Hepatocyte (in vitro differentiated cells): ENCODE data around the gene PAPOLG. TPM values are rescaled to one million over a fixed set of nuclear protein-coding genes. Genes with fewer than 3 reads are reported as not detected.
A peak's percentile ranks its signal among the peaks of the same experiment; 100 is the strongest.

Experiments used
- DNase-seq: peaks from one replicate; pipeline ENCODE4 v3.0.0-alpha.2; 2016; ENCODE audit warnings: low spot score
- H2AFZ ChIP-seq: fragments of 200-600 bp; sonication (generic); 2 replicates; pipeline ENCODE4 v1.6.0; 2016; ENCODE audit warnings: antibody characterized with exemption, mild to moderate bottlenecking
- H3K27ac ChIP-seq: fragments of 200-600 bp; sonication (generic); 2 replicates; pipeline ENCODE4 v1.5.1; 2016; ENCODE audit warnings: mild to moderate bottlenecking
- H3K27me3 ChIP-seq: fragments of 200-600 bp; sonication (generic); 2 replicates; pipeline ENCODE4 v1.6.1; 2016
- H3K36me3 ChIP-seq: fragments of 200-600 bp; sonication (generic); replicated peaks from 2 replicates; pipeline ENCODE4 v1.5.1; 2016; ENCODE audit warnings: low read depth; ENCODE audit not compliant: insufficient read depth
- H3K4me1 ChIP-seq: fragments of 200-600 bp; sonication (generic); 2 replicates; pipeline ENCODE4 v1.5.1; 2016; ENCODE audit warnings: mild to moderate bottlenecking, moderate library complexity; ENCODE audit not compliant: insufficient read depth
- H3K4me2 ChIP-seq: fragments of 200-600 bp; sonication (generic); 2 replicates; pipeline ENCODE4 v1.6.0; 2016
- H3K4me3 ChIP-seq: fragments of 200-600 bp; sonication (generic); 2 replicates; pipeline ENCODE4 v1.5.1; 2016; ENCODE audit warnings: mild to moderate bottlenecking
- H3K79me2 ChIP-seq: fragments of 200-600 bp; sonication (generic); 2 replicates; pipeline ENCODE4 v1.6.0; 2017; ENCODE audit warnings: mild to moderate bottlenecking
- H3K9me2 ChIP-seq: fragments of 200-600 bp; sonication (generic); replicated peaks from 2 replicates; pipeline ENCODE4 v1.6.0; 2017; ENCODE audit warnings: mild to moderate bottlenecking; ENCODE audit not compliant: insufficient read depth
- H3K9me3 ChIP-seq: fragments of 200-600 bp; sonication (generic); 2 replicates; pipeline ENCODE4 v1.5.1; 2016; ENCODE audit warnings: low read depth, mild to moderate bottlenecking
- H4K20me1 ChIP-seq: fragments of 200-600 bp; sonication (generic); 2 replicates; pipeline ENCODE4 v1.6.0; 2016; ENCODE audit warnings: mild to moderate bottlenecking; ENCODE audit not compliant: insufficient read depth, poor library complexity, severe bottlenecking
- CTCF ChIP-seq: fragments of 200-600 bp; sonication (generic); IDR thresholded peaks from 2 replicates; pipeline ENCODE4 v1.5.1; 2016; ENCODE audit warnings: antibody characterized with exemption, mild to moderate bottlenecking; ENCODE audit not compliant: poor library complexity
- EZH2 ChIP-seq: fragments of 200-600 bp; sonication (generic); IDR thresholded peaks from 2 replicates; pipeline ENCODE4 v1.6.1; 2016; ENCODE audit warnings: antibody characterized with exemption, mild to moderate bottlenecking, borderline replicate concordance
- EZH2phosphoT487 ChIP-seq: fragments of 200-600 bp; sonication (generic); IDR thresholded peaks from one replicate; pipeline ENCODE4 v1.6.1; 2018; ENCODE audit warnings: antibody characterized with exemption, mild to moderate bottlenecking, low read depth, moderate library complexity; ENCODE audit not compliant: unreplicated experiment, severe bottlenecking
- WGBS: methylation state at CpG from one replicate; pipeline ENCODE4 v1.1.6; 2016; ENCODE audit warnings: low lambda C conversion rate; ENCODE audit errors: missing lambda C conversion rate; 5-methylcytosine and 5-hydroxymethylcytosine counted together
- polyA plus RNA-seq: library from polyadenylated mRNA; unstranded; fragments of >200 nt; fragmentation: Nextera tagmentation; extraction: Ambion mirVana; gene quantifications from 2 replicates; pipeline ENCODE4 v1.2.1, GENCODE V29; 2016
- total RNA-seq: library from RNA; depleted of rRNA; stranded (reverse); fragments of >200 nt; gene quantifications from 2 replicates; pipeline ENCODE4 v1.2.3, GENCODE V29; 2014

Gene PAPOLG
- total and polyA plus RNA-seq, 2 experiments from 2014 or later, result 3.4 to 13.5 TPM

GRCh38 chr2:60793169-60793568 is 37.1 kb downstream of the PAPOLG start:
- TF ChIP-seq EZH2phosphoT487, result no peak
- no peak for TF ChIP-seq CTCF
- TF ChIP-seq EZH2, result no peak
- Histone ChIP-seq H3K79me2 (no peaks in the 10 kb centered on the region), H3K9me2 (no peaks in the 10 kb centered on the region), H3K9me3 (no peaks in the 10 kb centered on the region), H2AFZ (no peak overlapping the region), H3K4me2 (no peak overlapping the region), H3K27ac (no peak overlapping the region), H3K36me3 (no peaks in the 10 kb centered on the region), H3K27me3 (no peaks in the 10 kb centered on the region), H3K4me3 (no peak overlapping the region), H3K4me1 (no peaks in the 10 kb centered on the region), H4K20me1 (no peaks in the 10 kb centered on the region)
- WGBS, result 100% methylated on average over 2 of the region's 2 CpGs
- DNase-seq, result no peak

DNA sequence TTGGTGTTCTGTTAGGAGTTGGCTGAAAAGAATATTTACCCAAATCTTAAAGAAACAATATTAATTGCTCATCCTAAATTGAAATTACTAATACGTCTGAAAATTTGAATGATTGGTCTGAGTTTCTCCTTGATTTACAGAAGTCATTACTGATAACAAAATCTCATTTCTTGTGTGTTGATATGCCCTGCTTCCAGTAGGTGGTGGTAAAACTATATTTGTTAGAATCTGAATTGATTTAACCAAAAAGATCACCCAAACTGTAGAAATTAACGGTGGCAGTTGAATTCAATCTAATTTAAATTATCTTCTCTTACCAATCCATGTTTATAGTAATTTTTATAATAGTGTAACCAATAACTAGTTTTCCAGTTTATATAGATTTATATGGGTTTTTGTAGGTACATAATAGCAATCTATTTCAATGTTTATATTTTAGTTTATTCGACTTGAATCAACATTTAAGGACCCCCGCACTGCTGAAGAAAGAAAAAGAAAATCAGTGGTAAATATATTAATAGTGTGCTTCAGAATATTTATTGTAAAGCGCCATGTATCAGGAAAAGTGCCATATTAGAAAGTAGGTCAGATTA is 38.3 kb downstream of the PAPOLG start:
- DNase-seq, result no peak
- H3K9me3 ChIP-seq, result no peaks in the 10 kb centered on the region
- no peak overlapping the region for H3K4me2 ChIP-seq
- no peaks in the 10 kb centered on the region for H3K9me2 ChIP-seq
- TF ChIP-seq CTCF (peak; percentile 64), EZH2 (no peak)
- 85% methylated on average over 5 of the region's 5 CpGs for WGBS
- H3K27ac ChIP-seq, result no peak overlapping the region
- no peak overlapping the region for H2AFZ ChIP-seq
- no peaks in the 10 kb centered on the region for H4K20me1 ChIP-seq
- H3K4me1 ChIP-seq, result no peaks in the 10 kb centered on the region
- H3K4me3 ChIP-seq, result no peak overlapping the region
- no peaks in the 10 kb centered on the region for H3K36me3 ChIP-seq
- H3K27me3 ChIP-seq, result no peaks in the 10 kb centered on the region
- H3K79me2 ChIP-seq, result no peaks in the 10 kb centered on the region

GRCh38 chr2:60796573-60797509 is 40.8 kb downstream of the PAPOLG start:
- no peaks in the 10 kb centered on the region for H3K4me1 ChIP-seq
- DNase-seq, result no peak

More at GRCh38 chr2:60796573-60797509, 40.8 kb downstream of the PAPOLG start:
- no peak overlapping the region for H3K27ac ChIP-seq
- no peaks in the 10 kb centered on the region for H3K79me2 ChIP-seq
- no peaks in the 10 kb centered on the region for H3K27me3 ChIP-seq
- H3K4me2 ChIP-seq, result no peak overlapping the region
- 92% methylated on average over 6 of the region's 6 CpGs for WGBS
- H3K36me3 ChIP-seq, result no peaks in the 10 kb centered on the region
- H2AFZ ChIP-seq, result no peak overlapping the region
- no peaks in the 10 kb centered on the region for H4K20me1 ChIP-seq
- no peaks in the 10 kb centered on the region for H3K9me3 ChIP-seq
- no peaks in the 10 kb centered on the region for H3K9me2 ChIP-seq
- TF ChIP-seq CTCF, result no peak
- no peak for TF ChIP-seq EZH2phosphoT487
- no peak for TF ChIP-seq EZH2
- no peak overlapping the region for H3K4me3 ChIP-seq
